Liver (tissue), 3 donors: Measurements from ENCODE around the gene TTI1.

Source experiments
- EGR1 ChIP-seq, 2 donors: IDR thresholded peaks; 2 replicates each; pipeline ENCODE4 v1.6.1; 2016 to 2018; ENCODE audit warnings: antibody characterized with exemption in 2 of 2, low read depth in 2 of 2
- FOXA1 ChIP-seq: IDR thresholded peaks from 2 replicates; pipeline ENCODE4 v1.6.1; 2016; ENCODE audit warnings: antibody characterized with exemption
- GABPA ChIP-seq, 2 donors: IDR thresholded peaks in 1 of 2; conservative IDR thresholded peaks in 1 of 2; 2 replicates each; pipeline ENCODE4 v1.6.1; 2016; ENCODE audit warnings: antibody characterized with exemption in 2 of 2, mild to moderate bottlenecking in 1 of 2, moderate library complexity in 1 of 2
- JUND ChIP-seq, 2 donors: IDR thresholded peaks; 2 replicates each; pipeline ENCODE4 v1.6.1; 2016; ENCODE audit warnings: antibody characterized with exemption in 2 of 2
- NR2F2 ChIP-seq: IDR thresholded peaks from 2 replicates; pipeline ENCODE4 v1.6.1; 2016; ENCODE audit warnings: antibody characterized with exemption
- RAD21 ChIP-seq, 2 donors: IDR thresholded peaks; 2 replicates each; pipeline ENCODE4 v1.6.1; 2016; ENCODE audit warnings: antibody characterized with exemption in 2 of 2, mild to moderate bottlenecking in 2 of 2
- RXRA ChIP-seq, 2 donors: IDR thresholded peaks; 2 replicates each; pipeline ENCODE4 v1.6.1; 2017 to 2018; ENCODE audit warnings: antibody characterized with exemption in 2 of 2, mild to moderate bottlenecking in 1 of 2
- YY1 ChIP-seq: IDR thresholded peaks from 2 replicates; pipeline ENCODE4 v1.6.1; 2016; ENCODE audit warnings: antibody characterized with exemption, mild to moderate bottlenecking
- TF ChIP-seq, protein P1 (sequence below): fragments of 150-350 bp; IDR thresholded peaks from 2 replicates; pipeline ENCODE4 v1.5.1; 2017; ENCODE audit warnings: improper control_type of control experiment, low read depth, low read length; ENCODE audit not compliant: missing input control
- TF ChIP-seq, protein P2 (sequence below): IDR thresholded peaks from 2 replicates; pipeline ENCODE4 v1.6.1; 2016; ENCODE audit warnings: antibody characterized with exemption, mild to moderate bottlenecking
- TF ChIP-seq, protein P3 (sequence below): IDR thresholded peaks from 2 replicates; pipeline ENCODE4 v1.6.1; 2016; ENCODE audit warnings: antibody characterized with exemption
- TF ChIP-seq, protein P4 (sequence below): IDR thresholded peaks from 2 replicates; pipeline ENCODE4 v1.6.1; 2016; ENCODE audit warnings: antibody characterized with exemption
- donor health status: healthy.
- donor health status: healthy.

DNA sequence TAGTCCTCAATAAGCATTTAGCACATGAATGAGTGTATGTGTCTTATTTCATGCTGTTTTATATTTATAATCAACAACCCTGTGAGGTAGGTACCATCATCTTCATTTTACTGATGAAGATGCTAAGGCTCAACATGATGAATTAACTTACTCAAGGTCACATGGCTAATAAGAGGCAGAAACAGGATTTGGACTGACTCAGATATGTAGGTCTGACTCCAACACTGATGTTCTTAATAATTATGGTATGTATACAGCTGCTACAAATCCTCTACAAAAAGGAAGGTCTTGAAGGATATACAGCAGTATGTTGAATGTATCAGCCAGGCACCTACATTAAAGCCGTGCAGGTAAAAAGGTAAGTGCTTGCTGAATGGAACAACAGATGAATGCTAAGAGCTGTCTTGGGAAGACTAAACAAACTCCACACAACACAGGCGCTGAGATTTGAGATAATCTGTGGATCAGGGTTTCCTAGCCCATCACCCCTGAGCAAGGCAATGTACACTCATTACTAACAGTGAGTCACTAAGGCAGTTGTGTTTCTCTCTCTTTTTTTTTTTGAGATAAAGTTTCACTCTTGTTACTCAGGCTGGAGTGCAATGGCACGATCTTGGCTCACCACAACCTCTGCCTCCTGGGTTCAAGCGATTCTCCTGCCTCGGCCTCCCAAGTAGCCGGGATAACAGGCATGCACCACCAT lies 31.9 kb downstream of the TTI1 start:
- TF ChIP-seq, protein P1, sequence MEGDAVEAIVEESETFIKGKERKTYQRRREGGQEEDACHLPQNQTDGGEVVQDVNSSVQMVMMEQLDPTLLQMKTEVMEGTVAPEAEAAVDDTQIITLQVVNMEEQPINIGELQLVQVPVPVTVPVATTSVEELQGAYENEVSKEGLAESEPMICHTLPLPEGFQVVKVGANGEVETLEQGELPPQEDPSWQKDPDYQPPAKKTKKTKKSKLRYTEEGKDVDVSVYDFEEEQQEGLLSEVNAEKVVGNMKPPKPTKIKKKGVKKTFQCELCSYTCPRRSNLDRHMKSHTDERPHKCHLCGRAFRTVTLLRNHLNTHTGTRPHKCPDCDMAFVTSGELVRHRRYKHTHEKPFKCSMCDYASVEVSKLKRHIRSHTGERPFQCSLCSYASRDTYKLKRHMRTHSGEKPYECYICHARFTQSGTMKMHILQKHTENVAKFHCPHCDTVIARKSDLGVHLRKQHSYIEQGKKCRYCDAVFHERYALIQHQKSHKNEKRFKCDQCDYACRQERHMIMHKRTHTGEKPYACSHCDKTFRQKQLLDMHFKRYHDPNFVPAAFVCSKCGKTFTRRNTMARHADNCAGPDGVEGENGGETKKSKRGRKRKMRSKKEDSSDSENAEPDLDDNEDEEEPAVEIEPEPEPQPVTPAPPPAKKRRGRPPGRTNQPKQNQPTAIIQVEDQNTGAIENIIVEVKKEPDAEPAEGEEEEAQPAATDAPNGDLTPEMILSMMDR, result no peak
- TF ChIP-seq GABPA (IDR thresholded peaks at IDR 0.05 in 1 of 2, conservative IDR thresholded peaks at IDR 0.05 in 1 of 2) (no peak), RXRA (IDR thresholded peaks at IDR 0.05) (no peak), YY1 (no peak), EGR1 (IDR thresholded peaks at IDR 0.05; ENCODE audit: low read depth in 2 of 2) (no peak), RAD21 (IDR thresholded peaks at IDR 0.05) (no peak), FOXA1 (no peak), NR2F2 (no peak), JUND (IDR thresholded peaks at IDR 0.05) (no peak)
- TF ChIP-seq, protein P2, sequence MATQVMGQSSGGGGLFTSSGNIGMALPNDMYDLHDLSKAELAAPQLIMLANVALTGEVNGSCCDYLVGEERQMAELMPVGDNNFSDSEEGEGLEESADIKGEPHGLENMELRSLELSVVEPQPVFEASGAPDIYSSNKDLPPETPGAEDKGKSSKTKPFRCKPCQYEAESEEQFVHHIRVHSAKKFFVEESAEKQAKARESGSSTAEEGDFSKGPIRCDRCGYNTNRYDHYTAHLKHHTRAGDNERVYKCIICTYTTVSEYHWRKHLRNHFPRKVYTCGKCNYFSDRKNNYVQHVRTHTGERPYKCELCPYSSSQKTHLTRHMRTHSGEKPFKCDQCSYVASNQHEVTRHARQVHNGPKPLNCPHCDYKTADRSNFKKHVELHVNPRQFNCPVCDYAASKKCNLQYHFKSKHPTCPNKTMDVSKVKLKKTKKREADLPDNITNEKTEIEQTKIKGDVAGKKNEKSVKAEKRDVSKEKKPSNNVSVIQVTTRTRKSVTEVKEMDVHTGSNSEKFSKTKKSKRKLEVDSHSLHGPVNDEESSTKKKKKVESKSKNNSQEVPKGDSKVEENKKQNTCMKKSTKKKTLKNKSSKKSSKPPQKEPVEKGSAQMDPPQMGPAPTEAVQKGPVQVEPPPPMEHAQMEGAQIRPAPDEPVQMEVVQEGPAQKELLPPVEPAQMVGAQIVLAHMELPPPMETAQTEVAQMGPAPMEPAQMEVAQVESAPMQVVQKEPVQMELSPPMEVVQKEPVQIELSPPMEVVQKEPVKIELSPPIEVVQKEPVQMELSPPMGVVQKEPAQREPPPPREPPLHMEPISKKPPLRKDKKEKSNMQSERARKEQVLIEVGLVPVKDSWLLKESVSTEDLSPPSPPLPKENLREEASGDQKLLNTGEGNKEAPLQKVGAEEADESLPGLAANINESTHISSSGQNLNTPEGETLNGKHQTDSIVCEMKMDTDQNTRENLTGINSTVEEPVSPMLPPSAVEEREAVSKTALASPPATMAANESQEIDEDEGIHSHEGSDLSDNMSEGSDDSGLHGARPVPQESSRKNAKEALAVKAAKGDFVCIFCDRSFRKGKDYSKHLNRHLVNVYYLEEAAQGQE, result no peak
- TF ChIP-seq, protein P3, sequence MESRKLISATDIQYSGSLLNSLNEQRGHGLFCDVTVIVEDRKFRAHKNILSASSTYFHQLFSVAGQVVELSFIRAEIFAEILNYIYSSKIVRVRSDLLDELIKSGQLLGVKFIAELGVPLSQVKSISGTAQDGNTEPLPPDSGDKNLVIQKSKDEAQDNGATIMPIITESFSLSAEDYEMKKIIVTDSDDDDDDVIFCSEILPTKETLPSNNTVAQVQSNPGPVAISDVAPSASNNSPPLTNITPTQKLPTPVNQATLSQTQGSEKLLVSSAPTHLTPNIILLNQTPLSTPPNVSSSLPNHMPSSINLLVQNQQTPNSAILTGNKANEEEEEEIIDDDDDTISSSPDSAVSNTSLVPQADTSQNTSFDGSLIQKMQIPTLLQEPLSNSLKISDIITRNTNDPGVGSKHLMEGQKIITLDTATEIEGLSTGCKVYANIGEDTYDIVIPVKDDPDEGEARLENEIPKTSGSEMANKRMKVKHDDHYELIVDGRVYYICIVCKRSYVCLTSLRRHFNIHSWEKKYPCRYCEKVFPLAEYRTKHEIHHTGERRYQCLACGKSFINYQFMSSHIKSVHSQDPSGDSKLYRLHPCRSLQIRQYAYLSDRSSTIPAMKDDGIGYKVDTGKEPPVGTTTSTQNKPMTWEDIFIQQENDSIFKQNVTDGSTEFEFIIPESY, result no peak
- TF ChIP-seq, protein P4, sequence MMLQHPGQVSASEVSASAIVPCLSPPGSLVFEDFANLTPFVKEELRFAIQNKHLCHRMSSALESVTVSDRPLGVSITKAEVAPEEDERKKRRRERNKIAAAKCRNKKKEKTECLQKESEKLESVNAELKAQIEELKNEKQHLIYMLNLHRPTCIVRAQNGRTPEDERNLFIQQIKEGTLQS, result no peak
